ENCODE measurements around the gene OR52B2. TPM values are rescaled to one million over a fixed set of nuclear protein-coding genes. Genes with fewer than 3 reads are reported as not detected.
A peak's percentile ranks its signal among the peaks of the same experiment; 100 is the strongest.
"Not testable (repeated sequence)": the region's sequence is repeated elsewhere in the genome, so short reads cannot be mapped to it uniquely, and the experiment has no call there.

OR52B2 gene
- total RNA-seq, 1 experiment from 2014 or later, result not detected

DNA sequence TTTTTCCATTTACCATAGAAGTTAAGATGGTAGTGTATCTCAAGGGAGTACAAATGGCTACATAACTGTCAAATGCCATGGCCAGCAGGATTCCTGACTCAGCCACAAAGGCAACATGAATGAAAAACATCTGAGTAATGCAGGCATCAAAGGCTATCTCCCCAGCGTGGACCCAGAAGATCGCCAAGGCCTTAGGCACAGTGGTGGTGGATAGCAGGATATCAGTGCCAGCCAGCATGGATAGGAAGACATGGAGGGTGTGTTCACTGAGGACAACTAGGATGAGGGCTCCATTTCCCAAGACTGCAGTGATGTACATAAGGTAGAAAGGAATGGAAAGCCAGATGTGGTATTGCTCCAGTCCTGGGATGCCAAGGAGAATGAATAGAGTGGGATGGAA is 18.0 kb downstream of the OR52B2 start:
- Histone ChIP-seq H3K27me3 (replicated peaks; ENCODE audit: control insufficient read depth, insufficient read depth, low read length) (no peaks in the 10 kb centered on the region), H3K4me1 (no peaks in the 10 kb centered on the region), H3K4me3 (ENCODE audit: low read depth, low read length) (no peak overlapping the region), H3K36me3 (ENCODE audit: control insufficient read depth, insufficient read depth, low read length) (no peaks in the 10 kb centered on the region), H3K9me3 (no peaks in the 10 kb centered on the region)
- Mint-ChIP-seq H3K4me1 (ENCODE audit: low read depth, unreplicated experiment) (no peaks in the 10 kb centered on the region), H3K9me3 (ENCODE audit: unreplicated experiment) (no peaks in the 10 kb centered on the region), H3K27me3 (ENCODE audit: insufficient read depth, unreplicated experiment) (peaks cover 3% of the 10 kb centered on the region), H3K36me3 (ENCODE audit: insufficient read depth, unreplicated experiment) (no peaks in the 10 kb centered on the region), H3K27ac (ENCODE audit: unreplicated experiment) (no peak overlapping the region), H3K4me3 (ENCODE audit: unreplicated experiment) (no peak overlapping the region)
- ChIA-PET CTCF (no interaction called here), POLR2A (interaction anchor here (0.5 kb wide), 1 partner anchor 275 kb away, joined by 3 read pairs; no protein-coding TSS in a partner anchor)
- no TSS peak for BruUV-seq (replicated peaks)
- intact Hi-C loops (cut with micrococcal nuclease; ENCODE audit: unreplicated experiment), result no loop called here
- TF ChIP-seq, protein P1, sequence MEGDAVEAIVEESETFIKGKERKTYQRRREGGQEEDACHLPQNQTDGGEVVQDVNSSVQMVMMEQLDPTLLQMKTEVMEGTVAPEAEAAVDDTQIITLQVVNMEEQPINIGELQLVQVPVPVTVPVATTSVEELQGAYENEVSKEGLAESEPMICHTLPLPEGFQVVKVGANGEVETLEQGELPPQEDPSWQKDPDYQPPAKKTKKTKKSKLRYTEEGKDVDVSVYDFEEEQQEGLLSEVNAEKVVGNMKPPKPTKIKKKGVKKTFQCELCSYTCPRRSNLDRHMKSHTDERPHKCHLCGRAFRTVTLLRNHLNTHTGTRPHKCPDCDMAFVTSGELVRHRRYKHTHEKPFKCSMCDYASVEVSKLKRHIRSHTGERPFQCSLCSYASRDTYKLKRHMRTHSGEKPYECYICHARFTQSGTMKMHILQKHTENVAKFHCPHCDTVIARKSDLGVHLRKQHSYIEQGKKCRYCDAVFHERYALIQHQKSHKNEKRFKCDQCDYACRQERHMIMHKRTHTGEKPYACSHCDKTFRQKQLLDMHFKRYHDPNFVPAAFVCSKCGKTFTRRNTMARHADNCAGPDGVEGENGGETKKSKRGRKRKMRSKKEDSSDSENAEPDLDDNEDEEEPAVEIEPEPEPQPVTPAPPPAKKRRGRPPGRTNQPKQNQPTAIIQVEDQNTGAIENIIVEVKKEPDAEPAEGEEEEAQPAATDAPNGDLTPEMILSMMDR (IDR thresholded peaks at IDR 0.05; ENCODE audit: insufficient read depth in 1 of 2, low read depth in 1 of 2, low read length in 1 of 2, severe bottlenecking in 1 of 2, unreplicated experiment in 1 of 2), result no peak
- DNase-seq, result no peak

DNA sequence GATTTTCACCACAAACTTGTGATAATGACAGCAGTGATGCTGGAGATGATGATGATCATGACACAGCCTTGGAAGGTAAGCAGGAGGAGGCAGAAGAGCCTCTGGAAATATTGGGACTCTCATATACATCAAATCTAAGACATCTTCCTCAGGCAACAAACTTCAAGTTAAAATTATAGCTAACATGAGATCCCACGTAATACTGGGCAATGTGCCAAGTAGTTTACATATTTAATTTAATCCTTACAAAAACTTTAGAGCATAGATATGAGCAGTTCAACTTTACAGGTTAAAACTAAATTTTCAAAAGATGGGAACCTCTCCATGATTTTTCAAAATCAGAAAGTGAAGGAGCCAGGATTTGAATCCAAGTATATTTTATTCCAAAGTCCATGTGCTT is 19.0 kb downstream of the OR52B2 start:
- DNase-seq, result no peak
- POLR2A ChIA-PET, result no interaction called here
- no peak overlapping the region for H3K4me3 Mint-ChIP-seq (ENCODE audit: unreplicated experiment)
- no peaks in the 10 kb centered on the region for H3K4me1 Mint-ChIP-seq (ENCODE audit: low read depth, unreplicated experiment)
- H3K9me3 ChIP-seq, result no peaks in the 10 kb centered on the region
- H3K27me3 Mint-ChIP-seq (ENCODE audit: insufficient read depth, unreplicated experiment), result peaks cover 3% of the 10 kb centered on the region
- no peaks in the 10 kb centered on the region for H3K36me3 Mint-ChIP-seq (ENCODE audit: insufficient read depth, unreplicated experiment)
- no peaks in the 10 kb centered on the region for H3K9me3 Mint-ChIP-seq (ENCODE audit: unreplicated experiment)
- TF ChIP-seq, protein P1 (IDR thresholded peaks at IDR 0.05; ENCODE audit: insufficient read depth in 1 of 2, low read depth in 1 of 2, low read length in 1 of 2, severe bottlenecking in 1 of 2, unreplicated experiment in 1 of 2), result no peak
- H3K27me3 ChIP-seq (replicated peaks; ENCODE audit: control insufficient read depth, insufficient read depth, low read length), result no peaks in the 10 kb centered on the region
- BruUV-seq (replicated peaks), result no TSS peak
- CTCF ChIA-PET, result no interaction called here
- no peaks in the 10 kb centered on the region for H3K36me3 ChIP-seq (ENCODE audit: control insufficient read depth, insufficient read depth, low read length)
- H3K4me1 ChIP-seq, result no peaks in the 10 kb centered on the region
- no peak overlapping the region for H3K4me3 ChIP-seq (ENCODE audit: low read depth, low read length)
- intact Hi-C loops (cut with micrococcal nuclease; ENCODE audit: unreplicated experiment), result no loop called here
- no peak overlapping the region for H3K27ac Mint-ChIP-seq (ENCODE audit: unreplicated experiment)

DNA sequence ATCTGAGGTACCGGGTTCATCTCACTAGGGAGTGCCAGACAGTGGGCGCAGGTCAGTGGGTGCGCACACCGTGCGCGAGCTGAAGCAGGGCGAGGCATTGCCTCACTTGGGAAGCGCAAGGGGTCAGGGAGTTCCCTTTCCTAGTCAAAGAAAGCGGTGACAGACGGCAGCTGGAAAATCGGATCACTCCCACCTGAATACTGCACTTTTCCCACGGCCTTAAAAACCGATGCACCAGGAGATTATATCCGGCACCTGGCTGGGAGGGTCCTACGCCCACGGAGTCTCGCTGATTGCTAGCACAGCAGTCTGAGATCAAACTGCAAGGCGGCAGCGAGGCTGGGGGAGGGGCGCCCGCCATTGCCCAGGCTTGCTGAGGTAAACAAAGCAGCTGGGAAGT is 26.4 kb downstream of the OR52B2 start:
- H3K4me1 Mint-ChIP-seq (ENCODE audit: low read depth, unreplicated experiment); H3K9me3 ChIP-seq; POLR2A ChIA-PET; intact Hi-C loops (cut with micrococcal nuclease; ENCODE audit: unreplicated experiment); H3K27me3 ChIP-seq (replicated peaks; ENCODE audit: control insufficient read depth, insufficient read depth, low read length); H3K36me3 ChIP-seq (ENCODE audit: control insufficient read depth, insufficient read depth, low read length); H3K36me3 Mint-ChIP-seq (ENCODE audit: insufficient read depth, unreplicated experiment); BruUV-seq (replicated peaks); H3K4me1 ChIP-seq; CTCF ChIA-PET; H3K27ac Mint-ChIP-seq (ENCODE audit: unreplicated experiment); H3K9me3 Mint-ChIP-seq (ENCODE audit: unreplicated experiment): not testable (repeated sequence)
- DNase-seq, result peak; percentile 35 to 51
- peak overlapping the region; percentile 75 for H3K4me3 Mint-ChIP-seq (ENCODE audit: unreplicated experiment)
- H3K4me3 ChIP-seq (ENCODE audit: low read depth, low read length), result peak overlapping the region; percentile 37
- H3K27me3 Mint-ChIP-seq (ENCODE audit: insufficient read depth, unreplicated experiment), result peaks cover 22% of the 10 kb centered on the region

DNA sequence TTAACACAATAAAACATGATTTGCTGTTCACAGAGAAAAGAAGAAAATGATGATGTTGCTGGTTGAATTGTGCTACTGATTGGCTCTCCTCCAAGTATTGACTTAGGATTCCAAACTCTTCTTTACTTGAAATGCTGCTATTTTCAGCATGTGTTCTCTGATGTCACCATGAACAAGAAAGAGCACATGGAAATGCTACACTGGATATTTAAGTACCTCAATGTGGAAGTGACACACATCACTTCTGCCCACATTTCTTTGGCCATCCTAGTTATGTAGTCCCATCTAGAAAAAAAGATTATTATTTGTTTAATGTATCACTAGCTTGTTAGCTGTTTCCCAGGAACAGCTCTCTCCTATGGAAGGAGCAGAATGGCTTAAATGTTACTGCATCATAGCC is 27.2 kb downstream of the OR52B2 start:
- no peak for DNase-seq
- Histone ChIP-seq H3K9me3 (no peaks in the 10 kb centered on the region), H3K4me3 (ENCODE audit: low read depth, low read length) (no peak overlapping the region), H3K4me1 (no peaks in the 10 kb centered on the region), H3K36me3 (ENCODE audit: control insufficient read depth, insufficient read depth, low read length) (no peaks in the 10 kb centered on the region), H3K27me3 (replicated peaks; ENCODE audit: control insufficient read depth, insufficient read depth, low read length) (0 out of 2 replicates have a peak, but pooled peaks cover 1% of the 10 kb centered on the region)
- TF ChIP-seq, protein P1 (IDR thresholded peaks at IDR 0.05; ENCODE audit: insufficient read depth in 1 of 2, low read depth in 1 of 2, low read length in 1 of 2, severe bottlenecking in 1 of 2, unreplicated experiment in 1 of 2), result no peak
- Mint-ChIP-seq H3K36me3 (ENCODE audit: insufficient read depth, unreplicated experiment) (no peaks in the 10 kb centered on the region), H3K4me3 (ENCODE audit: unreplicated experiment) (peak overlapping the region; percentile 75), H3K4me1 (ENCODE audit: low read depth, unreplicated experiment) (no peaks in the 10 kb centered on the region), H3K27me3 (ENCODE audit: insufficient read depth, unreplicated experiment) (peaks cover 28% of the 10 kb centered on the region), H3K27ac (ENCODE audit: unreplicated experiment) (no peak overlapping the region), H3K9me3 (ENCODE audit: unreplicated experiment) (no peaks in the 10 kb centered on the region)
- no TSS peak for BruUV-seq (replicated peaks)
- intact Hi-C loops (cut with micrococcal nuclease; ENCODE audit: unreplicated experiment), result no loop called here
- POLR2A ChIA-PET, result no interaction called here
- CTCF ChIA-PET, result no interaction called here

DNA sequence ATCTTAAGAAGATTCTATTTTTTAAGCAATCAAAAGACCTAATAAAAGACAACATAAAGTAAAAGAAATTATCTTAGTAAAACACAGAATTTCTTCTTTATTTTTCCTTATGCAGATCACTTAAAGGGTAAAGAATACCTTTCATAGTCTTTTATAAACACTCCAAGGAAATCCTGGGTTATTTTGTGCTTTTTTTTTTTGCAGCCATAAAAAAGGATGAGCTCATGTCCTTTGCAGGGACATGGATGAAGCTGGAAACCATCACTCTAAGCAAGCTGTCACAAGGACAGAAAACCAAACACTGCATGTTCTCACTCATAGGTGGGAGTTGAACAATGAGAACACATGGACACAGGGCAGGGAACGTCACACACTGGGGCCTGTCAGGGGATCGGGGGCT is 34.2 kb downstream of the OR52B2 start:
- H3K4me3 Mint-ChIP-seq (ENCODE audit: unreplicated experiment); POLR2A ChIA-PET; CTCF ChIA-PET; intact Hi-C loops (cut with micrococcal nuclease; ENCODE audit: unreplicated experiment); H3K4me1 Mint-ChIP-seq (ENCODE audit: low read depth, unreplicated experiment); BruUV-seq (replicated peaks); H3K9me3 ChIP-seq; H3K4me1 ChIP-seq; H3K9me3 Mint-ChIP-seq (ENCODE audit: unreplicated experiment); H3K4me3 ChIP-seq (ENCODE audit: low read depth, low read length); H3K27me3 ChIP-seq (replicated peaks; ENCODE audit: control insufficient read depth, insufficient read depth, low read length); DNase-seq; H3K27ac Mint-ChIP-seq (ENCODE audit: unreplicated experiment); H3K36me3 Mint-ChIP-seq (ENCODE audit: insufficient read depth, unreplicated experiment); H3K36me3 ChIP-seq (ENCODE audit: control insufficient read depth, insufficient read depth, low read length): not testable (repeated sequence)
- H3K27me3 Mint-ChIP-seq (ENCODE audit: insufficient read depth, unreplicated experiment), result peaks cover 42% of the 10 kb centered on the region
